WERI-Rb-1 (cell line): ENCODE results near the gene BAZ1A.

Experiments
- DNase-seq: peaks from one replicate; pipeline ENCODE4 v3.0.0-alpha.2; 2020
- H3K27ac ChIP-seq: fragments of 250-450 bp; sonication (Bioruptor Pico); 2 replicates; pipeline ENCODE4 v1.5.1; 2020; ENCODE audit warnings: mild to moderate bottlenecking, moderate library complexity
- H3K27me3 ChIP-seq: fragments of 250-450 bp; sonication (Bioruptor Pico); 2 replicates; pipeline ENCODE4 v1.5.1; 2021; ENCODE audit warnings: mild to moderate bottlenecking, low read depth, moderate library complexity; ENCODE audit not compliant: insufficient read depth, severe bottlenecking
- H3K36me3 ChIP-seq: fragments of 250-450 bp; sonication (Bioruptor Pico); 2 replicates; pipeline ENCODE4 v1.5.1; 2020; ENCODE audit warnings: mild to moderate bottlenecking, moderate library complexity
- H3K4me3 ChIP-seq: 2 replicates; pipeline ENCODE4 v1.5.1; 2011; ENCODE audit warnings: low read depth, mild to moderate bottlenecking, control low read depth, low read length
- H3K9me3 ChIP-seq: fragments of 250-450 bp; sonication (Bioruptor Pico); 2 replicates; pipeline ENCODE4 v1.5.1; 2021; ENCODE audit warnings: mild to moderate bottlenecking, moderate library complexity; ENCODE audit not compliant: severe bottlenecking
- TF ChIP-seq, protein P1 (sequence below): IDR thresholded peaks from 2 replicates; pipeline ENCODE4 v1.5.1; 2011; ENCODE audit warnings: low read depth, mild to moderate bottlenecking, control low read depth, inconsistent platforms, low read length

Gene BAZ1A

GRCh38 chr14:34755215-34755614 lies 119.9 kb downstream of the BAZ1A start:
- Histone ChIP-seq H3K9me3 (no peaks in the 10 kb centered on the region), H3K36me3 (peaks cover 52% of the 10 kb centered on the region), H3K27me3 (no peaks in the 10 kb centered on the region), H3K27ac (no peak overlapping the region), H3K4me3 (no peak overlapping the region)
- no peak for DNase-seq
- TF ChIP-seq, protein P1, sequence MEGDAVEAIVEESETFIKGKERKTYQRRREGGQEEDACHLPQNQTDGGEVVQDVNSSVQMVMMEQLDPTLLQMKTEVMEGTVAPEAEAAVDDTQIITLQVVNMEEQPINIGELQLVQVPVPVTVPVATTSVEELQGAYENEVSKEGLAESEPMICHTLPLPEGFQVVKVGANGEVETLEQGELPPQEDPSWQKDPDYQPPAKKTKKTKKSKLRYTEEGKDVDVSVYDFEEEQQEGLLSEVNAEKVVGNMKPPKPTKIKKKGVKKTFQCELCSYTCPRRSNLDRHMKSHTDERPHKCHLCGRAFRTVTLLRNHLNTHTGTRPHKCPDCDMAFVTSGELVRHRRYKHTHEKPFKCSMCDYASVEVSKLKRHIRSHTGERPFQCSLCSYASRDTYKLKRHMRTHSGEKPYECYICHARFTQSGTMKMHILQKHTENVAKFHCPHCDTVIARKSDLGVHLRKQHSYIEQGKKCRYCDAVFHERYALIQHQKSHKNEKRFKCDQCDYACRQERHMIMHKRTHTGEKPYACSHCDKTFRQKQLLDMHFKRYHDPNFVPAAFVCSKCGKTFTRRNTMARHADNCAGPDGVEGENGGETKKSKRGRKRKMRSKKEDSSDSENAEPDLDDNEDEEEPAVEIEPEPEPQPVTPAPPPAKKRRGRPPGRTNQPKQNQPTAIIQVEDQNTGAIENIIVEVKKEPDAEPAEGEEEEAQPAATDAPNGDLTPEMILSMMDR = no peak

DNA sequence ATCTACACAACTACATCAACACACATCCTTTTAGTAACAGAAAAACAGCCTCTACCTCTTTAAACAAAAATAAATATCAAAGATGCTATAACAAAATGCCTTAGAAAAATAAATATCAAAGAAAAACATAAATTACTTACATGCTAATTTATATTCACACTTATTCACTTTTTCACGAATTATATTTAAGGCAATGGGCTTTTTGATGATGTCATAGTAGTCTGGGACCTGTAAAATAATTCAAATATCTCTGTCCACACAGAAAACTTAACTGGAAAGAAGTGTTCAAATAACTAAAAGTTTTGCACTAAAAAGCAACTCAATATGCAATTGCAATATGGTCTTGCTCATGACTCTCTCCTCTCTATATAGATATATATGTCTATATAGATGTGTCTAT lies 120.5 kb downstream of the BAZ1A start:
- no peaks in the 10 kb centered on the region for H3K9me3 ChIP-seq
- H3K4me3 ChIP-seq = no peak overlapping the region
- no peak overlapping the region for H3K27ac ChIP-seq
- peaks cover 47% of the 10 kb centered on the region for H3K36me3 ChIP-seq
- H3K27me3 ChIP-seq = no peaks in the 10 kb centered on the region
- no peak for DNase-seq
- TF ChIP-seq, protein P1 = no peak

DNA sequence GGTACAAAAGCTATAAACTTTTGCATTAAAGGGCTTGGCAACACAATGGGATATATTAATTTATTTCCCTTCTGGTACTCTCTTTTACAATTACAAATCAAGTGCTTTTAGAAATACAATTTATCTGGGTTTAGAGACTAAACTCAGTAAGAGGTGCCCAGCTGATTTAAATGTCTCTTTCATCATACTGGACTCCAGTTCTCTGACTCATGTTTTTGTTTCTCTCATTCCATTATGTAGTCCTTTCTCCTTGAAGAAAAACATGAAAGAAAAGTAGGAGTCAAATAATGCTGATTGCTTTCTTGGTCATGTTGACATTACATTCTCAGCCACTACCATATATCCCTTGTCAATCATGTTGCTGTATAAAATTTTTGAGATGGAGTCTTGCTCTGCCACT lies 124.5 kb downstream of the BAZ1A start:
- Histone ChIP-seq H3K27me3 (no peaks in the 10 kb centered on the region), H3K36me3 (peaks cover 20% of the 10 kb centered on the region), H3K9me3 (no peaks in the 10 kb centered on the region), H3K27ac (no peak overlapping the region), H3K4me3 (no peak overlapping the region)
- TF ChIP-seq, protein P1 = no peak
- DNase-seq = no peak

GRCh38 chr14:34750233-34750632 lies 124.9 kb downstream of the BAZ1A start:
- no peaks in the 10 kb centered on the region for H3K9me3 ChIP-seq
- no peak overlapping the region for H3K27ac ChIP-seq
- H3K27me3 ChIP-seq = no peaks in the 10 kb centered on the region
- DNase-seq = no peak
- TF ChIP-seq, protein P1 = no peak
- no peak overlapping the region for H3K4me3 ChIP-seq
- H3K36me3 ChIP-seq = peaks cover 16% of the 10 kb centered on the region

DNA sequence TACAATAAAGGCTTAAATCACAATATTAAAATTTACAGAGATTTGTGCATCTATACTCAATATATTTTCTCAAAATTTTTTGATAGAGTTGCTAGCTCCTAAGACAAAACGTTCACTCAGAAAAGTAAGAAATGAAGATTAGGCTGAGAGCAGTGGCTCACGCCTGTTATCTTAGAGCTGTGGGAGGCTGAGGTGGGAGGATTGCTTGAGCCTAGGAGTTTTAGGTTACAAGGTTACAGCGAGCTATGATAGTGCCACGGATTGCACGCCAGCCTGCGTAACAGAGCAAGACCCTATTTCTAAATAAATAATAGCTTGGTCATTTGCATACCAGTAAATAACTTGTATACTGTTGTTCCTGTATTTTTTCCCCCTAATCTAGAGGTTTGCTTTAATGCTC lies 125.8 kb downstream of the BAZ1A start:
- Histone ChIP-seq H3K27ac (no peak overlapping the region), H3K9me3 (no peaks in the 10 kb centered on the region), H3K27me3 (no peaks in the 10 kb centered on the region), H3K36me3 (peaks cover 15% of the 10 kb centered on the region), H3K4me3 (no peak overlapping the region)
- TF ChIP-seq, protein P1 = no peak
- DNase-seq = no peak

GRCh38 chr14:34742270-34743115 lies 132.7 kb downstream of the BAZ1A start:
- DNase-seq = no peak
- H3K36me3 ChIP-seq = no peaks in the 10 kb centered on the region
- H3K27me3 ChIP-seq = no peaks in the 10 kb centered on the region
- TF ChIP-seq, protein P1 = no peak
- no peak overlapping the region for H3K27ac ChIP-seq
- H3K4me3 ChIP-seq = no peak overlapping the region
- H3K9me3 ChIP-seq = no peaks in the 10 kb centered on the region
